ENCODE results near the gene ZNF407. TPM values are rescaled to one million over a fixed set of nuclear protein-coding genes. Genes with fewer than 3 reads are reported as not detected.

ZNF407 gene
- total and polyA plus RNA-seq, 4 donors = 1.9 to 16.5 (median 6.6) TPM

- Histone ChIP-seq H3K27me3 (ENCODE audit: control insufficient read depth in 4 of 4, insufficient read depth in 4 of 4, low read length in 3 of 4) (no peaks in the 10 kb centered on the region), H3K9me3 (ENCODE audit: control insufficient read depth in 4 of 4, low read length in 3 of 4) (no peaks in the 10 kb centered on the region), H3K4me1 (ENCODE audit: control insufficient read depth in 4 of 4, insufficient read depth in 4 of 4, low read length in 3 of 4) (peaks cover 4 to 27% (median 14%) of the 10 kb centered on the region in 4 donors), H3K4me3 (ENCODE audit: low read depth in 1 of 3, low read length in 3 of 3) (peak overlapping the region; percentile 4 to 57 (median 35)), H3K27ac (ENCODE audit: low read depth in 1 of 2, low read length in 2 of 2) (peak overlapping the region; percentile 65 to 79), H3K9ac (ENCODE audit: low read depth in 1 of 2, low read length in 2 of 2) (peak overlapping the region in 1 of 2 donors; percentile 76), H3K36me3 (ENCODE audit: control insufficient read depth in 4 of 4, insufficient read depth in 3 of 4, low read depth in 1 of 4, low read length in 3 of 4) (no peaks in the 10 kb centered on the region)
- DNase-seq (ENCODE audit: low spot score) = no peak
- 31% methylated on average over 5 of the region's 5 CpGs for WGBS
- no peak for TF ChIP-seq MAX (IDR thresholded peaks at IDR 0.05)
- no peak for TF ChIP-seq RAD21 (IDR thresholded peaks at IDR 0.05)
- peak in 1 of 2 donors; percentile 12 for TF ChIP-seq JUND (IDR thresholded peaks at IDR 0.05)
- TF ChIP-seq RXRA (IDR thresholded peaks at IDR 0.05) = peak; percentile 84 to 94
- peak; percentile 36 for TF ChIP-seq YY1 (IDR thresholded peaks at IDR 0.05)
- peak; percentile 24 for TF ChIP-seq HNF4G (IDR thresholded peaks at IDR 0.05)
- TF ChIP-seq FOXA2 (IDR thresholded peaks at IDR 0.05) = peak; percentile 52
- TF ChIP-seq HNF4A (conservative IDR thresholded peaks at IDR 0.05) = peak in 1 of 2 donors; percentile 60
- TF ChIP-seq FOXA1 (IDR thresholded peaks at IDR 0.05) = no peak
- peak; percentile 64 for TF ChIP-seq SP1 (IDR thresholded peaks at IDR 0.05)
- peak; percentile 95 for TF ChIP-seq REST (IDR thresholded peaks at IDR 0.05)
- no peak for TF ChIP-seq ATF3 (IDR thresholded peaks at IDR 0.05)
- no peak for TF ChIP-seq CTCF (IDR thresholded peaks at IDR 0.05; ENCODE audit: low read depth, low read length, missing input control)
- TF ChIP-seq EGR1 (IDR thresholded peaks at IDR 0.05; ENCODE audit: low read depth in 2 of 2) = no peak
- TF ChIP-seq GABPA (IDR thresholded peaks at IDR 0.05 in 1 of 2, conservative IDR thresholded peaks at IDR 0.05 in 1 of 2) = no peak
- no peak for TF ChIP-seq ZBTB33 (IDR thresholded peaks at IDR 0.05)
- TF ChIP-seq TAF1 (conservative IDR thresholded peaks at IDR 0.05) = no peak
- no peak for TF ChIP-seq NR2F2 (IDR thresholded peaks at IDR 0.05)
Measured at GRCh38 chr18:74715865-74716712, 118.4 kb downstream of the ZNF407 start.
